GM18909 (cell line): ENCODE results near the gene CPNE8.
A peak's percentile ranks its signal among the peaks of the same experiment; 100 is the strongest.

ENCODE experiments used
- ATAC-seq: cut with Tn5 transposase; IDR thresholded peaks from one replicate; pipeline ENCODE4 v1.9.1; 2021; ENCODE audit warnings: mild to moderate bottlenecking; ENCODE audit not compliant: unreplicated experiment, poor library complexity

CPNE8 gene

DNA sequence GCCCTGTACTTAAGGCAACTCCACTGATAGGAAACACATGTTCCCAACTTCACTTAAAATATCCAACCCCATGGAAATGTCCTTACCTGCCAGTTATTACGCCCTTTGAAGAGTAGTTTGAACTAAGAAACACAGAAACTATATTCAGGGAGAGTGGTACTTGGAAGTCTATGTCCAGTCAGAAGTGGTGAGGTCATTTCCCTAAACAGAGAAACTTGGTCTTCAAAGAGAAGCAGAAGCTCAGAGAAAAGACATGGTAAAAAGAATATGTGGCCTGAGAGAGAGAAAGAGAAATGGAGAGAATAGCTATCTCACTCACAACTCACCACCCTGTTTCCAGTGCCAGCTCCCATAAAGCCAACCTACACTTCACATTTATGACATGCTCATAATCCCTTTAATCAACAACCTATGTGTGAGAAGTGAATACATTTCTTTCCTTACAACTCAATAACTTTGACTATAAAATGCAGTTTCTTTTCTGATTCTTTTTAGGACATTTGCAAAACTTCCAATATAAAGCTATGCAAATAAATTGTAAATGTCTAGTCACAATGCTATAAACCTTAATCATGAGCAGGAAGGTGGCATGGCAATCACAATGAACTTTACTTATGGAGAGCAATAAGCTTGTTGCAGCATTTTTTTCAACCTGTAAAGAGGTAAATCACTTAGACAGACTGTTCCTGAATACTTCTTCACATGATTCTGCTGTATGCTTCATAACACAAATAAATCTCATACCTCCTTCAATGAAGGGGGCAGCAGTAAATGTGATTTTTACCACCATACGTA is 67.1 kb downstream of the CPNE8 start:
- no peak for ATAC-seq

GRCh38 chr12:38831715-38832114 is 73.7 kb downstream of the CPNE8 start:
- no peak for ATAC-seq

GRCh38 chr12:38825006-38825405 is 80.4 kb downstream of the CPNE8 start:
- no peak for ATAC-seq

GRCh38 chr12:38823738-38824137 is 81.7 kb downstream of the CPNE8 start:
- ATAC-seq, result no peak

DNA sequence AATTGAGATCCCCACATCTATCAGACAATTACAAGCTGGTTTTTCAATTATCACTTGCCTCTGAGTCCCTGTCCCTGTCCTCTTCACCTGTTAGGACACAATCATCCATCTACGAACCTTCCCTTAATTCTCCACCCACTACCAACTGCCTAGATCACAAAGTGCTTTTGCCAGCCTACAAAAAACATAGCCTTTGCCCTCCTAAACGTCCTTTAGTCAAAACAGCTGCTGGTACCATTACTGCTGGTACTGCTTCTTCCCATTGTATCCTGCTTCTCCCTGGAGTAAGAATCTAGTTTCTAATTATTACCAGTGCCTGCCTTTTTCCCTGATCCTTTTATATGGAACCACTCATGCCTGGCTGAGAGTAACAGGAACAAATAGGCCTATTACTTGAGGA is 82.1 kb downstream of the CPNE8 start:
- ATAC-seq, result no peak

DNA sequence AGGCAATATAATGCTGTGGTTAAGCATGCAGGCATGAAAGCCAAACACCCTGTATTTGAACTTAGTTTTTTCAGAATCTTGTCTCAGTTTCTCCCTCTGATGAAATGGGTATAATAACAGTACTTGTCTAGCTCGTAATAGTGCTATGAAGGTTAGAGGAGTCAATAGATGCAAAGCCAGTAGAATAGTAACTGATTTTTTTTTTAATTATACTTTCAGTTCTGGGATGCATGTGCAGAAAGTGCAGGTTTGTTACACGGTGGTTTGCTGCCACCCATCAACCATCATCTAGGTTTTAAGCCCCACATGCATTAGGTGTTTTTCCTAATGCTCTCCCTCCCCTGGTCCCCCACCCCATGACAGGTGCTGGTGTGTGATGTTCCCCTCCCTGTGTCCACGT is 87.4 kb downstream of the CPNE8 start:
- no peak for ATAC-seq

GRCh38 chr12:38813923-38814322 is 91.5 kb downstream of the CPNE8 start:
- no peak for ATAC-seq

DNA sequence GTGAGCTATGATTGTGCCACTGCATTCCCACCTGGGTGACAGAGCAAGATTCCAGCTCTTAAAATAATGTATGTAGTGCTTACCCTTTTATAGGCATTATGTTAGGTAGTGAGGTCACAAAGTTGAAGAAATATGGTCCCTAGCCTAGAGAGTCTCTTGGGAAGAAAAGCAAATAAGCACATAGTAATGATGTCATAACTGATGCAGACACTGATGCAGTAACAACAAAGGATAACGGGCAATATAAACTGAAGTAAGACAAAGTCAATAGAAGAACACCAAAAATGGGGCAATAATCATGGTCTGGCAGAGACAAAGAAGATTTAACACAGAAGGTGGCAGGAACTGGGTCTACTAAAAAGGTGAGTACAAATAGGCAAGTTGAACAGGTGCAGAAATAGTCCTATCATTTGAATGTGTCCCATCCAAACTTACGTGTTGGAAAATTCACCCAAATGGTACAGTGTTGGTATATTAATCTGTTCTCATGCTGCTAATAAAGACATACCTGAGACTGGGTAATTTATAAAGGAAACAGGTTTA is 93.5 kb downstream of the CPNE8 start:
- ATAC-seq, result no peak

DNA sequence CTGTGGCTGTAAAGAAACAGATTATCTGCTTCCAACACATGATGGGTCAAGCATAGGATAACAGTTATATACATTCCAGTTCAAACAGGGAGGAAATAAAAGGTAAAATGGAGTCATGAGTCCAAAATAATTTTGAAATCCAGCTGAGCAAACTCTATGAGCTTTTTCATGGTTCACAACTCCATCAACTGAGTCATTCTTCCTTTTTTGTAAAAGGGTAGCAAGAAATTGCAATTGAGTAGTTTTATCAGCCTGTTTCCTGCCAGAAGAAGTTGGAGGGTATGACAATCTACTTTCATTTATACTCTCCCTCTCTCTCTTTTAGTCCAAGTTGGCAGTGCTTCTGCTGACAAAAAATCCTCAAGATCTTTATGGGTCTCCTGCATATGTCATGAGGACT is 95.6 kb downstream of the CPNE8 start:
- no peak for ATAC-seq

GRCh38 chr12:38788106-38788505 is 117.3 kb downstream of the CPNE8 start:
- ATAC-seq, result no peak

- no peak for ATAC-seq
Observed at GRCh38 chr12:38785381-38785780, 120.0 kb downstream of the CPNE8 start.

DNA sequence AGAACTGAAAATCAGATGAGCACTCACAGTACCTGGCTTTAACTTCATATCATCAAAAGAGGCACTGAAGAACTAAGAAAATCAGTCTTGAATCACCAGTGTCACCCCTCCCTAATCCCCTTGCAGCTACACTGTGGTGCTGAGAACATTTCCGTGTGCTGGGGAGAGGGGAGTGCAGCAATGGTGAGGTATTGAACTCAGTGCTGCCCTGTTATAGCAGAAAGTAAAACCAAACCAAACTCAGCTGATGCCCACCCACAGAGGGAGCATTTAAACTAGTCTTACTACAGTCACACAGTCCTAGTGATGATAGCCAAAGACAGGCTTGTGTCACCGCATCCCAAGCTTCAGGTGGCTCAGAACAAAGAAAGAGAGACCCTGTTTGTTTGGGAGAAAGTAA is 122.1 kb downstream of the CPNE8 start:
- peak; percentile 60 for ATAC-seq

DNA sequence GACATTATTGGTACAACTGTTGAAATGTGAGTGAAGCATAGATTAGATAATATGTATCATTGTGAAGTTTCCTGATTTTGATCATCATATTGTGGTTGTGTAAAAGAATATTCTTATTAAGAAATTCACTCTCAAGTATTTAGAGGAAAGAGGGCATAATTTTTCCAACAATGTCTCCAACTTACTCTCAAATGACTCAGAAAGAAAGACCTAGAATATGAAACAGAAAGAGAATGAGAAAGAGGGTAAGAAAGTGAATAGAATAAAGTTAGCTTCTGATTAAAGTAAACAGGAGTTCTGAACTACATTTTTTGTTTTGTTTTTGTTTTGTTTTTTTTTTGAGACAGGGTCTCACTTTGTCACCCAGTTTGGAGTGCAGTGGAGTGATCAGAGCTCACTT is 123.0 kb downstream of the CPNE8 start:
- ATAC-seq, result peak; percentile 51

DNA sequence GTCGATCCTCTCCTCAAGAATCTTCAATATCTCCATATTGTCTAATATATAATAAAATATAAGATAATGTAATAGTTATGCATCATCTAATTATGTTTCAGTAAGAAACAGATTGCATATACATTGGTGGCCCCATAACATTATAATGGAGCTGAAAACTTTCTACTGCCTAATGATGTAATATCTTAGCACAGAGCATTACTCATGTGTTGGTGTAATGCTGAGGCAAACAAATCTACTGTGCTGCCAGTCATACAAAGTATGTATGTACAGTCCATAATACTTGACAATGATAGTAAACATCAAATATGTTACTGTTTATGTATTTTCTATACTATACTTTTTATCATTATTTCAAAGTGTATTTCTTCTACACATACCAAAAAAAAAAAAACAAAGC is 128.7 kb downstream of the CPNE8 start:
- no peak for ATAC-seq

GRCh38 chr12:38775457-38775856 is 129.9 kb downstream of the CPNE8 start:
- peak; percentile 94 for ATAC-seq

- ATAC-seq, result no peak
Observed at GRCh38 chr12:38772437-38772836, 133.0 kb downstream of the CPNE8 start.

DNA sequence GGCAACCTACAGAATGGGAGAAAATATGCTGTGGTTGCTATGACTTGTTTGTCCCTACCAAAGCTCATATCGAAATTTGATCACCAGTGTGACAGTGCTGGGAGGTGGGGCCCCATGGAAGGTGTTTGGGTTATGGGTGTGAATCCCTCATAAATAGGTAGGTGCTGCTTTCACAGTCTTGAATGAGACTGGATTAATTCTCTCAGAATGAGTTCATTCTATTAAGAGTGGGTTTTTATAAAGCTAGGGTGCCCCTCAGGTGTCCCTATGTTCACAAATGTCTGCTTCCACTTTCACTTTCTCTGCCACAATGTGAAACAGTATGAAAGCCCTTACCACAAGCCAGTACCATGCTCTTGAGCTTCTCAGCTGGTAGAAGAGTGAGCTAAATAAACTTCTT is 133.5 kb downstream of the CPNE8 start:
- peak; percentile 81 for ATAC-seq

GRCh38 chr12:38761636-38762342 is 143.6 kb downstream of the CPNE8 start:
- no peak for ATAC-seq

DNA sequence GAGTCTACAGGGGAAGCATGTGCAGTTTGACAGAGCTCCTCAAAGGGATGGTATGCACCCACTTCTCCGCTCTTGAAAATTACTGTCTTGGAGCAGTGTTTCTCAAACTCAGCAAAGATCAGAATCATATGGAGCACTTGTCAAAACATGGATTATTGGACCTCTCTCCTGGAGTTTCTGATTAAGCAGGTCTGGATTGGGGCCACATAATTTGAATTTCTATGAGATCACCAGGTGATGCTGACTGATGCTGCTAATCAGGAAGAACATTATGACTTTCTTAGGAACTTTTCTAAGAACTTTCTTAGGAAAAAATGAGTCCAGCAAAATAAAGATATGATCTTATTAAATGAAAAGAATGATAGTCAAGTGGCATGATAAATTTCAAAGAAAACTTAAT is 144.3 kb downstream of the CPNE8 start:
- ATAC-seq, result no peak

DNA sequence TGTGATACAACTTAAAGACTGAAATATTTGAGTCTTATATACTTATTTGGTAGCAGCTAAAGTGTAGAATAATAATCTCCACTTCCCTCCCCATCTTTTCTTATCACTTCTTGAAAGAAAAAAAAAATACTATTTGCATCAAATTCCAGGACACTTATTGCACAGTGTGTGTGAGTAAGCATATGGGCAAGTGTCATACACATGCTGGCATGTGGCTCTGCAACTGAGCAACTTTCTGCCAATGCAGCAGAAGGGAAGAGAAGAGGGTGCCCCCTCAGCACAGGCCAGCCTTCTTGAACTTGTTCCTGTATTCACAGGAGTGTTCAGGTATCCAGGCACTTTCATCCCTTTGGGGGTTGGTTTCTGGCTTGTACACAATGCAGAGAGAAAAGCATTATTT is 145.8 kb downstream of the CPNE8 start:
- no peak for ATAC-seq

DNA sequence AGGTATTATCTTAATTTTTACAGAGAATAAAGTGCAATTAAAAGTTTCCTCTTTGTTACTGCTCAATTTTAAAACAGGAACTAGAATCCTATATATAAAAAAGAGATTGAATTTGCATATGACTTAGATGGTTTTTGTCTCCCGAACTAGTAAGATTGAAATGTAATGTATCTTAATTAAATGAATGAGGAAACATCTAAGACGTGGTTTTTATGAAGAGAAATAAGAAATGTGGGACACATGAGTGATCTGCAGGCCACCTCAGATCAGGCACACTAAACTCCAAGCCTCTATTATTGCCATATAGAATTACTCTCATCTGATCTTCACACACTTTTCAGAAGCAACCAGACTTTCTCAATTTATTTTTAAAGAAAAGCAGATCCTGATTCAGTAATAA is 158.6 kb downstream of the CPNE8 start:
- ATAC-seq, result no peak

- ATAC-seq, result no peak
Observed at GRCh38 chr12:38745601-38746000, 159.8 kb downstream of the CPNE8 start.
